SW 1271 (cell line): ENCODE measurements around the gene ABHD1.
A peak's percentile ranks its signal among the peaks of the same experiment; 100 is the strongest.
"Not testable (repeated sequence)": the region's sequence is repeated elsewhere in the genome, so short reads cannot be mapped to it uniquely, and the experiment has no call there.

ENCODE experiments used
- DNase-seq, 2 experiments: peaks; one replicate each; lab custom pipeline; 2025; lab: John Stamatoyannopoulos, UW

Gene ABHD1

GRCh38 chr2:27110603-27111352 is 12.8 kb upstream of the ABHD1 start:
- DNase-seq, result not testable (repeated sequence)

GRCh38 chr2:27111392-27112078 is 12.1 kb upstream of the ABHD1 start:
- DNase-seq, result not testable (repeated sequence)

- no peak for DNase-seq
Observed at GRCh38 chr2:27115519-27115918, 8.1 kb upstream of the ABHD1 start.

- no peak for DNase-seq
Observed at GRCh38 chr2:27117995-27118524, 5.6 kb upstream of the ABHD1 start.

- DNase-seq, result no peak
Observed at GRCh38 chr2:27118525-27119329, 4.9 kb upstream of the ABHD1 start, which contains the start of gene CGREF1. Gene CGREF1 (minus strand): TSS chr2:27119128. CDS start chr2:27104366, 14,762 bp downstream.

GRCh38 chr2:27119330-27119670 is 4.3 kb upstream of the ABHD1 start:
- DNase-seq, result not testable (repeated sequence)

GRCh38 chr2:27121906-27122305 is 1.7 kb upstream of the ABHD1 start:
- no peak for DNase-seq

- DNase-seq, result no peak
Observed at GRCh38 chr2:27122791-27123190, 824 bp upstream of the ABHD1 start.

GRCh38 chr2:27125104-27125503 is 1.5 kb downstream of the ABHD1 start:
- DNase-seq, result no peak

- DNase-seq, result no peak
Observed at GRCh38 chr2:27126252-27126710, 2.7 kb downstream of the ABHD1 start.

- DNase-seq, result no peak
Observed at GRCh38 chr2:27127883-27128667, 4.5 kb downstream of the ABHD1 start.

- DNase-seq, result no peak
Observed at GRCh38 chr2:27128668-27129571, 5.3 kb downstream of the ABHD1 start.

GRCh38 chr2:27130396-27130795 is 6.8 kb downstream of the ABHD1 start:
- DNase-seq, result no peak

- DNase-seq, result no peak
Observed at GRCh38 chr2:27131429-27131828, 7.8 kb downstream of the ABHD1 start.

- DNase-seq, result no peak
Observed at GRCh38 chr2:27133195-27133875, 9.7 kb downstream of the ABHD1 start.

- DNase-seq, result peak; percentile 86 to 96
Observed at GRCh38 chr2:27133905-27134780, 10.5 kb downstream of the ABHD1 start, which contains the start of gene PREB. Gene PREB (minus strand): TSS chr2:27134636. CDS start chr2:27134421, 215 bp downstream.

GRCh38 chr2:27134781-27135477 is 11.3 kb downstream of the ABHD1 start:
- DNase-seq, result no peak

GRCh38 chr2:27135478-27135955 is 11.9 kb downstream of the ABHD1 start:
- DNase-seq, result no peak
